ENCODE results near the gene ATG13. TPM values are rescaled to one million over a fixed set of nuclear protein-coding genes. Genes with fewer than 3 reads are reported as not detected.
A peak's percentile ranks its signal among the peaks of the same experiment; 100 is the strongest.
"Not testable (repeated sequence)": the region's sequence is repeated elsewhere in the genome, so short reads cannot be mapped to it uniquely, and the experiment has no call there.

ATG13 gene
- total RNA-seq, 1 experiment from 2014 or later = 69.2 TPM

DNA sequence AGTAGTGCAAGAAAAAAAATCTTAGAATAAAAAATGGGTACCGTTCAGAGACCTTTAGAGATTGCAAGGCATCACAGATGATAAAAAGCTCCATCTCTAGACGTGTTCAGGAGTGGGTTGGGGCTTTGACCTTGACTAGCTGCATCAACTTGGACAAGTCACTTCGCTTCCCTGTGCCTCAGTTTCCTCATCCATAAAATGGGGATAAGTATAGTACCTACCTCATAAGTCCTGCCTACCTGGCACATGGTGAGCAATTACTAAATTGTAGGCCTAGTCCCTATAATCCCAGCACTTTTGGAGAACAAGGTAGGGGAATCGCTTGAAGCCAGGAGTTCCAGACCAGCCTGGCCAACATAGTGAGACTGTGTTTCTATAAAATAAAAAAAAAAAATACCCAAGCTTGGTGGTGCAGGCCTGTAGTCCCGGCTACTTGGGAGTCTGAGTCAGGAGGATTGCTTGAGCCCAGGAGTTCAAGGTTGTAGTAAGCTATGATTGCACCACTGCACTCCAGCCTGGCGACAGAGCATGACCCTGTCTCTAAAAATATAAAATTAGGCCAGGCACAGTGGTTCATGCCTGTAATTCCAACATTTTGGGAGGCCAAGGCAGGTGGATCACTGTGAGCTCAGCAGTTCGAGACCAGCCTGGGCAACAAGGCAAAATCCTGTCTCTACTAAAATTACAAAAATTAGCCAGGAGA, 95.7 kb downstream of the ATG13 start:
- Histone ChIP-seq H3K9ac (ENCODE audit: low read length) (no peak overlapping the region), H3K4me1 (ENCODE audit: control insufficient read depth in 1 of 2, insufficient read depth in 2 of 2, low read length in 2 of 2) (peaks cover 3 to 14% of the 10 kb centered on the region in 2 experiments; a peak in 3 of 4 replicates), H3K4me3 (replicated peaks in 1 of 2; ENCODE audit: low read depth in 1 of 2, low read length in 2 of 2) (no peak overlapping the region), H3K36me3 (ENCODE audit: control insufficient read depth in 1 of 2, insufficient read depth in 2 of 2, low read length in 2 of 2) (no peaks in the 10 kb centered on the region), H3K9me2 (ENCODE audit: insufficient read depth) (no peaks in the 10 kb centered on the region), H3K4me2 (ENCODE audit: low read length) (no peak overlapping the region), H3K27ac (ENCODE audit: low read depth, low read length) (no peak overlapping the region), H2AFZ (ENCODE audit: low read depth, low read length, poor library complexity, severe bottlenecking) (no peak overlapping the region), H3K27me3 (ENCODE audit: insufficient read depth, low read length) (no peaks in the 10 kb centered on the region), H3K79me2 (ENCODE audit: insufficient read depth, low read length) (no peaks in the 10 kb centered on the region), H3K9me3 (ENCODE audit: control insufficient read depth in 1 of 2, insufficient read depth in 1 of 2, low read depth in 1 of 2, low read length in 2 of 2) (no peaks in the 10 kb centered on the region), H4K20me1 (ENCODE audit: insufficient read depth) (no peaks in the 10 kb centered on the region)
- ChIA-PET CTCF (no interaction called here), POLR2A (interaction anchor here (1.3 kb wide), 1 partner anchor 12 kb away, joined by 3 read pairs; the partner anchor contains the start of gene ZNF408), RAD21 (ENCODE audit: low non-redundant PET in 1 of 2, low total read pairs in 2 of 2, uncharacterized antibody in 2 of 2, unreplicated experiment in 2 of 2) (no interaction called here)
- intact Hi-C loops (cut with micrococcal nuclease) = no loop called here
- DNase-seq (ENCODE audit: low read depth, low spot score) (no peak), ATAC-seq (no peak)
- TF ChIP-seq EGR1 (IDR thresholded peaks at IDR 0.05; ENCODE audit: low read depth) = no peak
- no peak for TF ChIP-seq ZBTB33 (IDR thresholded peaks at IDR 0.05; ENCODE audit: extremely low read depth, insufficient replicate concordance, low read length)
- TF ChIP-seq REST (IDR thresholded peaks at IDR 0.05; ENCODE audit: low read depth) = no peak
- TF ChIP-seq ZNF274 (IDR thresholded peaks at IDR 0.05; ENCODE audit: low read depth, low read length) = no peak
- TF ChIP-seq FOSL1 (IDR thresholded peaks at IDR 0.05; ENCODE audit: low read depth) = no peak
- TF ChIP-seq ZFX (IDR thresholded peaks at IDR 0.05) = no peak
- TF ChIP-seq EZH2 (IDR thresholded peaks at IDR 0.05) = no peak
- TF ChIP-seq POLR2AphosphoS5 (IDR thresholded peaks at IDR 0.05; ENCODE audit: low read depth, low read length) = no peak
- TF ChIP-seq, protein P1, sequence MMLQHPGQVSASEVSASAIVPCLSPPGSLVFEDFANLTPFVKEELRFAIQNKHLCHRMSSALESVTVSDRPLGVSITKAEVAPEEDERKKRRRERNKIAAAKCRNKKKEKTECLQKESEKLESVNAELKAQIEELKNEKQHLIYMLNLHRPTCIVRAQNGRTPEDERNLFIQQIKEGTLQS (IDR thresholded peaks at IDR 0.05) = no peak
- no peak for TF ChIP-seq YY1 (IDR thresholded peaks at IDR 0.05; ENCODE audit: extremely low read depth, insufficient replicate concordance, low read depth, low read length)
- TF ChIP-seq, protein P2, sequence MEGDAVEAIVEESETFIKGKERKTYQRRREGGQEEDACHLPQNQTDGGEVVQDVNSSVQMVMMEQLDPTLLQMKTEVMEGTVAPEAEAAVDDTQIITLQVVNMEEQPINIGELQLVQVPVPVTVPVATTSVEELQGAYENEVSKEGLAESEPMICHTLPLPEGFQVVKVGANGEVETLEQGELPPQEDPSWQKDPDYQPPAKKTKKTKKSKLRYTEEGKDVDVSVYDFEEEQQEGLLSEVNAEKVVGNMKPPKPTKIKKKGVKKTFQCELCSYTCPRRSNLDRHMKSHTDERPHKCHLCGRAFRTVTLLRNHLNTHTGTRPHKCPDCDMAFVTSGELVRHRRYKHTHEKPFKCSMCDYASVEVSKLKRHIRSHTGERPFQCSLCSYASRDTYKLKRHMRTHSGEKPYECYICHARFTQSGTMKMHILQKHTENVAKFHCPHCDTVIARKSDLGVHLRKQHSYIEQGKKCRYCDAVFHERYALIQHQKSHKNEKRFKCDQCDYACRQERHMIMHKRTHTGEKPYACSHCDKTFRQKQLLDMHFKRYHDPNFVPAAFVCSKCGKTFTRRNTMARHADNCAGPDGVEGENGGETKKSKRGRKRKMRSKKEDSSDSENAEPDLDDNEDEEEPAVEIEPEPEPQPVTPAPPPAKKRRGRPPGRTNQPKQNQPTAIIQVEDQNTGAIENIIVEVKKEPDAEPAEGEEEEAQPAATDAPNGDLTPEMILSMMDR (IDR thresholded peaks at IDR 0.05 in 2 of 3, conservative IDR thresholded peaks at IDR 0.05 in 1 of 3; ENCODE audit: borderline replicate concordance in 1 of 3, insufficient read depth in 1 of 3, low read depth in 2 of 3, low read length in 2 of 3) = no peak
- BruUV-seq (replicated peaks) = no TSS peak

DNA sequence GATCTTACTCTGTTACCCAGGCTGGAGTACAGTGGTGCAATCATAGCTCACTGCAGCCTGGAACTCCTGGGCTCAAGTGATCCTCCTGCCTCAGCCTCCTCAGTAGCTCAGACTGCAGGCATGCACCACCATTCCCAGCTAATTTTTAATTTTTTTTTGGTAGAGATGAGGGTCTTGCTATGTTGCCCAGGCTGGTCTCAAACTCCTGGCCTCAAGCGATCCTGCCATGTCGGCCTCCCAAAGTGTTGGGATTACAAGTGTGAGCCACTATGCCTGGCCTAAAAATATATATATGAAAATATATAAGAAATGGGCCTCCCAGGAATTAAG, 100.4 kb downstream of the ATG13 start:
- H3K9me2 ChIP-seq (ENCODE audit: insufficient read depth); CTCF ChIA-PET; H2AFZ ChIP-seq (ENCODE audit: low read depth, low read length, poor library complexity, severe bottlenecking); RAD21 ChIA-PET (ENCODE audit: low non-redundant PET in 1 of 2, low total read pairs in 2 of 2, uncharacterized antibody in 2 of 2, unreplicated experiment in 2 of 2); POLR2A ChIA-PET; BruUV-seq (replicated peaks); H4K20me1 ChIP-seq (ENCODE audit: insufficient read depth); intact Hi-C loops (cut with micrococcal nuclease); DNase-seq (ENCODE audit: low read depth, low spot score); H3K27ac ChIP-seq (ENCODE audit: low read depth, low read length); H3K9ac ChIP-seq (ENCODE audit: low read length); H3K4me3 ChIP-seq (replicated peaks in 1 of 2; ENCODE audit: low read depth in 1 of 2, low read length in 2 of 2); H3K36me3 ChIP-seq (ENCODE audit: control insufficient read depth in 1 of 2, insufficient read depth in 2 of 2, low read length in 2 of 2); H3K27me3 ChIP-seq (ENCODE audit: insufficient read depth, low read length); ATAC-seq; H3K79me2 ChIP-seq (ENCODE audit: insufficient read depth, low read length); H3K9me3 ChIP-seq (ENCODE audit: control insufficient read depth in 1 of 2, insufficient read depth in 1 of 2, low read depth in 1 of 2, low read length in 2 of 2): not testable (repeated sequence)
- H3K4me2 ChIP-seq (ENCODE audit: low read length) = peak overlapping the region; percentile 53
- peaks cover 5 to 21% of the 10 kb centered on the region in 2 experiments; a peak in 3 of 4 replicates for H3K4me1 ChIP-seq (ENCODE audit: control insufficient read depth in 1 of 2, insufficient read depth in 2 of 2, low read length in 2 of 2)
